PC-9 (cell line): ENCODE results near the gene CANX.

ENCODE experiments used
- CTCF ChIP-seq: fragments of 200-600 bp; sonication (generic); conservative IDR thresholded peaks from 2 replicates; pipeline ENCODE4 v1.6.1; 2017; ENCODE audit warnings: mixed run types, antibody characterized with exemption, mild to moderate bottlenecking, moderate library complexity
- EZH2 ChIP-seq: fragments of 200-600 bp; sonication (generic); IDR thresholded peaks from 2 replicates; pipeline ENCODE4 v1.8.0; 2017; ENCODE audit warnings: antibody characterized with exemption, low read depth

GRCh38 chr5:179729303-179729702, 30.5 kb downstream of the CANX start:
- TF ChIP-seq CTCF (no peak), EZH2 (no peak)
